Spleen (tissue), 11 donors: Measurements from ENCODE around the gene VPS39. TPM values are rescaled to one million over a fixed set of nuclear protein-coding genes. Genes with fewer than 3 reads are reported as not detected.

ENCODE experiments used
- DNase-seq: peaks from one replicate; pipeline ENCODE4 v3.0.0-alpha.2; 2020
- H3K27ac ChIP-seq, 8 donors: fragments of 200-600 bp; sonication (generic) in 7 of 8; 1 replicate in 4 of 8; 2 replicates in 4 of 8; pipeline versions ENCODE4 v1.5.0 to v1.8.0; 2016 to 2021; ENCODE audit warnings: inconsistent platforms in 4 of 8, mild to moderate bottlenecking in 4 of 8, moderate library complexity in 1 of 8
- H3K27me3 ChIP-seq, 7 donors: fragments of 200-600 bp; sonication (generic) in 6 of 7; replicated peaks in 1 of 7; 1 replicate in 4 of 7; 2 replicates in 3 of 7; pipeline versions ENCODE4 v1.5.0 to v1.8.0; 2016 to 2021; ENCODE audit warnings: inconsistent platforms in 3 of 7, mild to moderate bottlenecking in 1 of 7
- H3K36me3 ChIP-seq, 6 donors: fragments of 200-600 bp; sonication (generic) in 5 of 6; 1 replicate in 4 of 6; 2 replicates in 2 of 6; pipeline versions ENCODE4 v1.5.0 to v1.8.0; 2016 to 2021; ENCODE audit warnings: inconsistent platforms in 2 of 6
- H3K4me1 ChIP-seq, 6 donors: fragments of 200-600 bp; sonication (generic) in 5 of 6; 1 replicate in 3 of 6; 2 replicates in 3 of 6; pipeline versions ENCODE4 v1.5.0 to v1.8.0; 2016 to 2021; ENCODE audit warnings: inconsistent platforms in 3 of 6
- H3K4me3 ChIP-seq, 8 donors: fragments of 200-600 bp; sonication (generic) in 7 of 8; 1 replicate in 4 of 8; 2 replicates in 4 of 8; pipeline versions ENCODE4 v1.5.0 to v1.8.0; 2016 to 2021; ENCODE audit warnings: inconsistent platforms in 4 of 8, mild to moderate bottlenecking in 4 of 8, moderate library complexity in 2 of 8
- H3K9me3 ChIP-seq, 8 donors: fragments of 200-600 bp; sonication (generic) in 7 of 8; 1 replicate in 4 of 8; 2 replicates in 4 of 8; pipeline versions ENCODE4 v1.5.0 to v1.8.0; 2016 to 2021; ENCODE audit warnings: inconsistent platforms in 4 of 8
- CTCF ChIP-seq, 11 experiments: fragments of 200-600 bp in 7 of 11; fragments of 450-650 bp in 4 of 11; sonication (generic) in 4 of 11; IDR thresholded peaks in 8 of 11; conservative IDR thresholded peaks in 3 of 11; 1 replicate in 7 of 11; 2 replicates in 4 of 11; pipeline versions ENCODE4 v1.4.0 to v1.8.0; 2016 to 2021; ENCODE audit warnings: antibody characterized with exemption in 11 of 11, inconsistent platforms in 4 of 11, mild to moderate bottlenecking in 1 of 11
- POLR2A ChIP-seq, 3 donors: fragments of 450-650 bp; IDR thresholded peaks; one replicate each; pipeline ENCODE4 v1.5.1; 2017; ENCODE audit warnings: antibody characterized with exemption in 3 of 3, mild to moderate bottlenecking in 1 of 3
- POLR2AphosphoS5 ChIP-seq, 3 donors: sonication (generic); formaldehyde crosslinking; IDR thresholded peaks; one replicate each; pipeline ENCODE4 v1.5.1; 2017; ENCODE audit warnings: antibody characterized with exemption in 3 of 3
- WGBS, 5 donors: extraction: QIAGEN DNeasy Blood & Tissue Kit in 3 of 5; methylation state at CpG; one replicate each; pipeline versions ENCODE4 v1.1.5 to v1.1.7; 2013 to 2018; 5-methylcytosine and 5-hydroxymethylcytosine counted together
- intact Hi-C: fragments of 100-400 bp; cut with DNase I; formaldehyde crosslinking; loops from one replicate; pipeline ENCODE4 v1.15.0; 2023; ENCODE audit warnings: low total_unique reads
- polyA plus RNA-seq, 3 donors: library from polyadenylated mRNA; stranded (reverse); fragments of 200-250 nt; gene quantifications; one replicate each; pipeline ENCODE4 v1.2.1, GENCODE V29; 2013
- total RNA-seq, 7 donors: library from RNA; depleted of rRNA in 3 of 7; stranded (reverse); fragments of >200 nt in 3 of 7; fragmentation: NEBNext Ultra II Directional in 4 of 7; extraction: Animal tissue kit (Norgen Biotek cat#: 25700) in 4 of 7; gene quantifications; one replicate each; pipeline versions ENCODE4 v1.1.0 to v1.2.1, GENCODE V29; 2016 to 2021
- donor health status: healthy with polysubstance abuse.
- donor health status: DM: no; HTN: no; CAD: no; lungs with moderate emphysema.
- donor health status: DM: no; HTN: no; CAD: no.
- donor health status: Bipolar disorder and iron deficiency.
- donor health status: healthy.
- donor health status: DM: no; HTN: no; CAD: no.
- donor health status: DM: yes; HTN: yes; CAD: no.

The VPS39 gene
- total and polyA plus RNA-seq, 10 donors, result 25.9 to 220 (median 94.2) TPM

- no peaks in the 10 kb centered on the region for H3K27me3 ChIP-seq
- H3K36me3 ChIP-seq, result peaks cover 4 to 100% (median 87%) of the 10 kb centered on the region in 6 donors
- TF ChIP-seq CTCF (IDR thresholded peaks at IDR 0.05 in 8 of 11, conservative IDR thresholded peaks at IDR 0.05 in 3 of 11) (no peak), POLR2AphosphoS5 (IDR thresholded peaks at IDR 0.05) (no peak), POLR2A (IDR thresholded peaks at IDR 0.05) (no peak)
- H3K4me1 ChIP-seq, result peaks cover 0 to 21% (median 14%) of the 10 kb centered on the region in 6 donors
- H3K27ac ChIP-seq, result peak overlapping the region in 6 of 8 donors; percentile 36 to 67 (median 55)
- H3K4me3 ChIP-seq, result no peak overlapping the region
- no peaks in the 10 kb centered on the region for H3K9me3 ChIP-seq
- 39 to 56% (median 46%) methylated on average over 1 of the region's 1 CpG for WGBS, 5 donors
- DNase-seq, result no peak
- intact Hi-C loops, result no loop called here
Observed at GRCh38 chr15:42171122-42171521, 37.0 kb downstream of the VPS39 start.

- Histone ChIP-seq H3K36me3 (peaks cover 6 to 100% (median 91%) of the 10 kb centered on the region in 6 donors), H3K9me3 (no peaks in the 10 kb centered on the region), H3K4me3 (no peak overlapping the region), H3K4me1 (peaks cover 0 to 10% (median 7%) of the 10 kb centered on the region in 6 donors), H3K27ac (no peak overlapping the region), H3K27me3 (no peaks in the 10 kb centered on the region)
- intact Hi-C loops, result no loop called here
- DNase-seq, result no peak
- TF ChIP-seq POLR2AphosphoS5 (IDR thresholded peaks at IDR 0.05), result no peak
- no peak for TF ChIP-seq POLR2A (IDR thresholded peaks at IDR 0.05)
- 90 to 97% (median 95%) methylated on average over 13 of the region's 13 CpGs for WGBS, 5 donors
Observed at GRCh38 chr15:42166225-42166940, 41.7 kb downstream of the VPS39 start.

DNA sequence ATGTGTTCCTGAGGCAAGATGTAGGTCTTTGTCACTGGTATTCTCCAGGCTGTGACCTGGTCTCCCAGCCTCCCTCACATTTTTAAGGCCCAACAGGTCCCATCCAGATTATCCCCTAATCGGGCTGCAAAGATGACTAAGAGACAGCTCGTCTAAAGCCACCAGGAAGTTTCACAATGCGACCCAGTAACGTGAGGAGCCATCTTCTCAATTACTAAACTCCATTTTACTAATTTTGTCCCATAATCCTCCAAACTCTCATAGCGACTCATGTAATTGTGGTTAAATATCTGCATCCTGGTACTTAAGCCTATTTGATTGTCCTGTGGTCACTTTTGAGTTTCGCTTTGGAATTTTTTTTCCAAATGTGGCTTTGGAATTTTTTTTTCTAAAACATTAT is 43.0 kb downstream of the VPS39 start:
- Histone ChIP-seq H3K27me3 (no peaks in the 10 kb centered on the region), H3K27ac (no peak overlapping the region), H3K9me3 (no peaks in the 10 kb centered on the region), H3K4me3 (no peak overlapping the region), H3K36me3 (peaks cover 6 to 100% (median 98%) of the 10 kb centered on the region in 6 donors), H3K4me1 (peaks cover 0 to 4% (median 0%) of the 10 kb centered on the region in 6 donors)
- intact Hi-C loops, result no loop called here
- TF ChIP-seq POLR2A (IDR thresholded peaks at IDR 0.05) (no peak), CTCF (IDR thresholded peaks at IDR 0.05 in 8 of 11, conservative IDR thresholded peaks at IDR 0.05 in 3 of 11) (no peak), POLR2AphosphoS5 (IDR thresholded peaks at IDR 0.05) (no peak)
- no peak for DNase-seq
- 65 to 88% (median 73%) methylated on average over 6 of the region's 6 CpGs for WGBS, 5 donors

DNA sequence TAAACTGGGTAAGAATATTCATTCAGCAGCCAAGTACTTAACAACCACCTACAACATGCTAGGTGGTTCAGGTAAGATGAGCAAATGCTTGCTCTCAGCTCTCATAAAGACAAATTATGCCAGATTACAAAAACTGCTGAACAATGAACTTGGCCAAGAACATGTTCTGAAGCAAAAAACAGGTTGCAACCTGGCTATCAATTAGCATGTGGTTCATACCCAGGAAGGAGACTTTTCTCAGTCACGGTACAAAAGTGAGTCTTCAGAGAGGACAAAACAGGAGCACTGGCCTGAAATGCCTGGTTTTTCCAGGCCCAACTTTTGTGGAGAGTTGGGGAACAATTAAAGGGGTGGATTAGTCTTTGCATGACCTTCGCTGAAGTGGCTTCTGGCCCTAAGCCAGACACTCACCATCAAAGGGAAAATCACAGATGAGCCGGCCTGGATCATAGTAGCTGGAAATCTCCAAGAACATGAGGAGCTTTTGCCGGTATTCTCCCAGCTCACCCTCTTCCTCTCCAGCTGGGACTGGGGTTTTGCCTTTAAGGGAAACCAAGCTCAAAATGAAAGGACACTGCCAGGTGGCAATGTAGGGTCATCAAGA is 44.1 kb downstream of the VPS39 start:
- Histone ChIP-seq H3K27me3 (no peaks in the 10 kb centered on the region), H3K4me3 (no peak overlapping the region), H3K36me3 (peaks cover 6 to 100% (median 100%) of the 10 kb centered on the region in 6 donors), H3K27ac (no peak overlapping the region), H3K9me3 (no peaks in the 10 kb centered on the region), H3K4me1 (peaks cover 0 to 4% (median 0%) of the 10 kb centered on the region in 6 donors)
- TF ChIP-seq POLR2AphosphoS5 (IDR thresholded peaks at IDR 0.05) (no peak), CTCF (IDR thresholded peaks at IDR 0.05 in 8 of 11, conservative IDR thresholded peaks at IDR 0.05 in 3 of 11) (no peak), POLR2A (IDR thresholded peaks at IDR 0.05) (no peak)
- 60 to 79% (median 74%) methylated on average over 4 of the region's 4 CpGs for WGBS, 5 donors
- DNase-seq, result no peak
- intact Hi-C loops, result no loop called here
